Skeletal muscle cell (primary cell): ENCODE measurements around the gene APBB1IP.
"Not testable (repeated sequence)": the region's sequence is repeated elsewhere in the genome, so short reads cannot be mapped to it uniquely, and the experiment has no call there.

ENCODE experiments used
- DNase-seq: peaks from one replicate; pipeline ENCODE4 v3.0.0-alpha.2; 2010; ENCODE audit warnings: low read depth
- H3K4me3 ChIP-seq: 2 replicates; pipeline ENCODE4 v1.5.1; 2011; ENCODE audit warnings: low read depth, mild to moderate bottlenecking, control low read depth, low read length, moderate library complexity

Gene APBB1IP, protein sequence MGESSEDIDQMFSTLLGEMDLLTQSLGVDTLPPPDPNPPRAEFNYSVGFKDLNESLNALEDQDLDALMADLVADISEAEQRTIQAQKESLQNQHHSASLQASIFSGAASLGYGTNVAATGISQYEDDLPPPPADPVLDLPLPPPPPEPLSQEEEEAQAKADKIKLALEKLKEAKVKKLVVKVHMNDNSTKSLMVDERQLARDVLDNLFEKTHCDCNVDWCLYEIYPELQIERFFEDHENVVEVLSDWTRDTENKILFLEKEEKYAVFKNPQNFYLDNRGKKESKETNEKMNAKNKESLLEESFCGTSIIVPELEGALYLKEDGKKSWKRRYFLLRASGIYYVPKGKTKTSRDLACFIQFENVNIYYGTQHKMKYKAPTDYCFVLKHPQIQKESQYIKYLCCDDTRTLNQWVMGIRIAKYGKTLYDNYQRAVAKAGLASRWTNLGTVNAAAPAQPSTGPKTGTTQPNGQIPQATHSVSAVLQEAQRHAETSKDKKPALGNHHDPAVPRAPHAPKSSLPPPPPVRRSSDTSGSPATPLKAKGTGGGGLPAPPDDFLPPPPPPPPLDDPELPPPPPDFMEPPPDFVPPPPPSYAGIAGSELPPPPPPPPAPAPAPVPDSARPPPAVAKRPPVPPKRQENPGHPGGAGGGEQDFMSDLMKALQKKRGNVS

DNA sequence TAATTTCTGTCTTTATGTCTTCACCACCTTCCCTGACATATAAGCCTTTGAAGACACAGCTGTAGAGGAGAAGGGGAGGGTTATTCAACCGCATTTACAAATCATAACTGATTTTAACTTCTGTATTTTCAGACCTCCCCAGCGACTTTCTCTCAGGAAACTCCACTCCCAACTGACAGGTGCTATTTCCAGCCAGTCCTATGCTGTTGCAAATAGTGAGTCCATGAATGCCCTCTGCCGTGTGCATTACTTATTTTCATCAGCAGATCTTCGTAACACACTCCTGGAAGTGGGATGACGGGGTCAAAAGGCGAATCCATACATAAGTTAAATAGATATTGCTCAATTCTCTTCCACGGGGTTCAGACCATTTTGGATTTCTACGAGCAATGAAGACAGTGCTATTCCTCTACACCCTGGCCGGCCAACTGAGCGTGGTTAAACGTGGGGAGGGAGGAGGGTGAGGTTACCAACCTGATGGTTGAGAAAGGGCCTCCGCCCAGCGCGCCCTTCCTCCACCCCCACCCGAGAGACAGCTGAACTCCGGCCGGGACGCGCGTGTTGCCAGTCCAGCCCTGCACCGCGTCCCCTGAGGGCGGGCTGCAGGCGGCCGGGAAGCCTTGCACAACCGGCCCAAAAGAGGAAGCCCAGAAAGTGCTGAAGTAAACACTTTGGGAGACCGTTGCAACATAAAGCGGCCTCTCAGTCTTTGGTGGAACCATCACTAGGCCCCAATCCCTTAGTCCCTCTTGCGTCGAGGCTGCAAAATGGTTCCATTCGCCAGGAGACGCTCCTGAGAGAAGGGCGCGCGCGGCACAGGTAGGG is at the start of gene APBB1IP:
Gene APBB1IP (plus strand): TSS at position 705 of the 825 bp plus-strand sequence. CDS start 53,986 bp downstream, outside the sequence.
- H3K4me3 ChIP-seq = no peak within 1 kb of the TSS
- no peak for DNase-seq

DNA sequence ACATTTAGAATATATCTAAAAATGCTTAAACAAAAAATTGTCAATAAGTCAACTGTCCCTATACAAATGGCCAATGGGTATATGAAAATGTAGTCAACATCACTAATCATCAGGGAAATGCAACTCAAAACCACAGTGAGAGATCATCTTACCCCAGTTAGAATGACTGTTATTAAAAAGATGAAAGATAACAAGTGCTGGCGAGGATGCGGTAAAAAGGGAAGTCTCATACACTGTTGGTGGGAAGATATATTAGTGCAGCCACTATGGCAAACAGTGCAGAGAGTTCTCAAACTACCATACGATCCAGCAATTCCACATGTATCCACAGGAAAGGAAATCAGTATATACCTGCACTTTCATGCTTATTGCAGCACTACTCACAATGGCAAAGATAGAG is 48.6 kb upstream of the APBB1IP start:
- no peak for DNase-seq
- no peak overlapping the region for H3K4me3 ChIP-seq

DNA sequence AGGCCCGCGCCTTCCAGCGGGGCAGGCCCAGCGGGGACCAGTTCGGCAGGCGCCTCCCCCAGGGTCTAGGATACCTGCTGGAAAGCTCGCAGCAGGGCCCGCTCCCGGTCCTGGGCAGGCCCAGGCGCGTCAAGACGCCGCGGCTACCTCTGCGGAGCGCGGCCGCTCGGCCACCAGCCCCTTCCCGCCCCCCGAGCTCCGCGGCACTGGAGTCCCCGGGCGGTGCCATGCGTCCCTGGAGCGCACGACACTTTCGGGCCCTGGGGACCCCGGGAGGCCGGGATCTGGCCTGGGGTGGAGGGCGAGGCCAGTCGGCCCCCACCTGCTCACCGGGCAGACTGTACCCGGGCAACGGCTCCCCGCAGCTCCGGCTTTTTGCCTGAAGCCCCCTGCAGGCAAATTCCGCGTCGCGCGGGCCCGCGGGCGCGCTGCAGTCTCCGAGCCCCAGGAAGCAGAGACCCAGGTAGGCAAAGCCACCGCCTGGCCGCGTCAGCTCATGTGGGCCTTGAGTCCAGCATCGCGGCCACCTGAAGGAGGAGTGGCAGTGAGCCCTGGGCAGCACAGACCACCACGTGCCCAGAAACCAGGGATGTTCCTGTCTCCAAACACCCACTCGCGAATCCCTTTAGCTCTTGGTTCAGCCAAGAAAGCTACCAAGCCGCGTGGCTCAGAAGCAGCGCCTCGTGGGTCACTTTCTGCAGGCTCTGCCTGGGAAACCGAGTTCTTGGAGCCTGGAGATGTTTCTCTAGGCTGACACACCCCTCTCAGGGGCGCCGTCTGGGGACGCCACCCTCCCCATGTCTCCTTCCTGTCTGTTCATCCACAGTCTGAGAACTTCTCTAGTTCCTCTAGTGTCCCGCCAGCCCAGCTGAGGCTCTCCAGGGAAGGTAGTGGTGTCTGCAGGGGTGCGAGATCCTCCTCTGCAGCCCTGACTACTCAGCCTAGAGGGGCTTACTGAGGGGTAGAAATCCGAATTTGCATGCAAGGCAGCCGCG is 46.1 kb upstream of the APBB1IP start:
- no peak overlapping the region for H3K4me3 ChIP-seq
- no peak for DNase-seq

DNA sequence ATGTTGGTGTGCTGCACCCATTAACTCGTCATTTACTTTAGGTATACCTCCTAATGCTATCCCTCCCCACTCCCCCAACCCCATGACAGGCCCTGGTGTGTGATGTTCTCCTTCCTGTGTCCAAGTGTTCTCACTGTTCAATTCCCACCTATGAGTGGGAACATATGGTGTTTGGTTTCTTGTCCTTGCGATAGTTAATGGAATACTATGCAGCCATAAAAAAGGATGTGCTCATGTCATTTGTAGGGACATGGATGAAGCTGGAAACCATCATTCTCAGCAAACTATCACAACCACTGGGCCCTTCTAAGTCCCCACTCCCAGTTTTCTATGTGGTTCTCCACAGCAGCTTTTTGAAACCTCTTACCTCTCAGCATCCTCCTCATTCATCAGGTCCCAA is 39.8 kb upstream of the APBB1IP start:
- not testable (repeated sequence) for DNase-seq, H3K4me3 ChIP-seq

DNA sequence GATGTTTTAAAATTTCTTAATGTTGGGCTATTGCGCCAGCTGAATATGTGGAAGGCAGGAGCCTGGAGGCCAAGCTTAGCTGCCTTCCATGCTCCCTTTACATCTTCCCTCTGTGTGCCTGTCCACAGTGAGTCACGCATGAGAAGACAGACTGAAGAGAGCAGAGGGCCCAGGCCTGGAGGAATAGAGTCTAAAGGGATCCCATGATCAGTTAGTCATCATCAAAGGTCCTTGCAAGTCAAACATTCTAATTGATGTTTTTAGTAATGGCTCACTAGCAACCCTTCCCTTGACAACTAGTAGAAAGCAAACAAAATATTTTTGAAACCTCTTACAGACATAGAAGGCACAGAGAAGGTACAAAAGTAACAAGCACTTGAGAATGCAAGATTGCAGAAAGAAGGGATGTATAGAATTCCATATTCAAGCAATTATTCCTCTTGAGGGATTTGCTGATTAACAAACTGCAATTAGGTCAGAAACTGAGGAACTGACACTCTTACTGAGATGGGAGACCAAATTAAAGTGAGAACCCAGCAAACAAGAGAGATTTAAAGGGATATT is 30.7 kb upstream of the APBB1IP start:
- no peak overlapping the region for H3K4me3 ChIP-seq
- no peak for DNase-seq

DNA sequence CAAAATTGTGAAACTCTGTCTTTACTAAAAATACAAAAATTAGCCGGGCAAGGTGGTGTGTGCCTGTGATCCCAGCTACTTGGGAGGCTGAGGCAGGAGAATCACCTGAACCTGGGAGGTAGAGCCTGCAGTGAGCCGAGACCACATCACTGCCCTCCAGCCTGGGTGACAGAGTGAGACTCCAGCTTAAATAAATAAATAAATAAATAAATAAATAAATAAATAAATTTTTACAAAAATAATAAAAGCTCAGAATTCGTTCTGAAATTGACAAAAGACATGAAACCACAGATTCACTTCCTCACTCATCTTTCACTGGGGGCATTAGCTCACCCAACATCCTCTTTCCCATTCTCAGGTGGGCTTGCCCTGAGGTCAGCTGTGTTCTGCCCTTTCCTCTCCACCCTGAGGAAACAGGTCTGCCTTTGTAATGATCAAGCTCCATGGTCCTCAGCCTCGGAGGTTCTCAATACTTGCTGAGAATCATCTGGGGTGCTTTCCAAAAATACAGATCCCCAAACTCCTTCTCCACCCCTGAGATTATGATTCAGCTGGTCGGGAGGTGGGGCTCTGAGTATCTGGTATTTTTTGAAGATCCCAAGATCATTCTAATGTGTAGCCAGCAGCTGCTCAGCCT is 29.2 kb upstream of the APBB1IP start:
- no peak for DNase-seq
- no peak overlapping the region for H3K4me3 ChIP-seq

DNA sequence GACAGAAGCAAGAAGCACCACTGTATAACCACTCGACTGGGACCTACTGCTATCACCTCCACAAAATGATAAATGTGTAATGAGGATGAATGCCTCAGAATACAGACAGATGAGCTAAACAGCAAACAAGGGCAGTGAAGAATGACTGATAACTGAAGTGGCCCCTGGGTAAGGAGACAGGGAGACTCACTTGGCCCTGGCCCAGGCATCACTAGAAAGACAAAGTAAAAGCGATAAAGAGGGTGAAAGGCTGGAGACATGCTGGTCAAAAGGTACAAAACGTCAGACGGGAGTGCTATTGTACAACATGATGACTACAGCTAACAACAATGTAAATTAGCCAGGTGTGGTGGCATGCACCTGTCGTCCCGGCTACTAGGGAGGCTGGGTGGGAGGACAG is 27.8 kb upstream of the APBB1IP start:
- DNase-seq = no peak
- H3K4me3 ChIP-seq = no peak overlapping the region

DNA sequence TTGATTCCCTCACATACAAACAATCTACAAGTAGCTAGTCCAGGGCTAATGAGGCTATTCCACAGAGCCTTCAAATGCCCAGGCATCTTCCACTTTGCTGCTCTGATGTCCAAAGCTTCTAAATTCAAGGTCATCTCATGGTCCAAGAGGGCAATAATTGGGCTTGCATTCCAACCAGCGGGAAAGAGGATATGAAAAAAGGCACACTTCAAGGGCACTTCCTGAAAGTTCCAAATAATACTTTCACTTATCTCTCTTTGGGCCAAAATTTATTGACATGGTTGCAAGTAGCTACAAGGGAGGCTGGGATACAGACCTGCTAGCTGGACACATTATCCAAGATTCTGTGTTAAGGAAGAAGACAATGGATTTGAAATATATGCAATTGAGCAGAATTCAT is 25.2 kb upstream of the APBB1IP start:
- no peak overlapping the region for H3K4me3 ChIP-seq
- no peak for DNase-seq

DNA sequence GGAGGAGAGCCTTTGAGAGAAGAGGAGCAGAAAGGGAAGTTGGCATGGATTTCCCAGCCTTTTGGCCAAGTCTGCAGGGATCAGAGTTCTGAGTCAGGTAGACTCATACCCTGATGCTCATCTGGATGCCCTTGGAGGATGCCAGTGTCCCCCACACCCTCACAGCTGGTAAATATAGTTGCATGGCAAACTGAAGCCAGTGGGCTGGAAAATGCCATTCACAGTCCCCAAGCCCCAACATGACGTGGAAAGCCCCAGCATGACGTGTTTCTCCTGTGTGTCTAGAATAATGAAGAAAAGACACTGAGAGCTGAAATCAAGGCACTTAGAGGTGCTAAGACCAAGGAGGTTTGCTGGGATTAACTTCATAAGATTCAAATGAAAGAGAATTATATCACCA is 24.8 kb upstream of the APBB1IP start:
- DNase-seq = no peak
- no peak overlapping the region for H3K4me3 ChIP-seq

DNA sequence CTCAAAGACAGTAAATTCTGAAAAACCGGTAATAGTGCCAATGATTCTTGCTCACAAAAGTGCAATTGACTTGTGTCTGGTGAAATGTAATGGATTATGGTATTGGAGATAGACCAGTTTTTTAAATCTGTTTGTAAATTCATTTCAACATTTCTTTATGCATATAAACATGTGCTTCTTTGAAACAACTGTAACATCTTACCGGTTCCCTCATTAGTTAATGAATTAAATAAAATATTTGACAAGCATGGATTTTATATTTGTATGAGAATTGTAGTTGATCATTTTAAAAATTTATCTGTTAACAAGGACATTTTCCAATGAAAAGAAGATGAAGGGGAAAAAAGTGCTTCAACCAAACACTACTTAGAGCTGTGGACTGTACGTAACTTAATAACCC is 21.0 kb upstream of the APBB1IP start:
- no peak for DNase-seq
- no peak overlapping the region for H3K4me3 ChIP-seq

DNA sequence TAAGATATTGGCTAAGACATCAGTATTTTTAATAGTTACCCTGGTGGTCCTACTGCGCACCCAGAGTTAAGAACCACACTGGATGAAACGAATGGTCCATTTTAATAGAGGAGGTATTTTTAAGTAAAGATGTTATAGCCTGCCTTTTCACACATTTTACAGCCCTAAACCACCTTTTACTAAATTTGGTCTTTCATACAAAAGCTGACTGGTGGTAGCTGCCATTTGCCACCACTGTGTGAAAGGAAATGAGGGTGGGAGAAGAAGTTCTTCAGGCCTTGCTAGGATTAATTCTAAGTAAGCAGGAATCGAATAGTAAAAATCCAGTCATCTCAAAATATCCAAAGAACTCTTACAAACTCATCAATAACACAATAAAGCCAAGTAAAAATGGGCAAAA is 15.2 kb upstream of the APBB1IP start:
- DNase-seq = no peak
- no peak overlapping the region for H3K4me3 ChIP-seq

DNA sequence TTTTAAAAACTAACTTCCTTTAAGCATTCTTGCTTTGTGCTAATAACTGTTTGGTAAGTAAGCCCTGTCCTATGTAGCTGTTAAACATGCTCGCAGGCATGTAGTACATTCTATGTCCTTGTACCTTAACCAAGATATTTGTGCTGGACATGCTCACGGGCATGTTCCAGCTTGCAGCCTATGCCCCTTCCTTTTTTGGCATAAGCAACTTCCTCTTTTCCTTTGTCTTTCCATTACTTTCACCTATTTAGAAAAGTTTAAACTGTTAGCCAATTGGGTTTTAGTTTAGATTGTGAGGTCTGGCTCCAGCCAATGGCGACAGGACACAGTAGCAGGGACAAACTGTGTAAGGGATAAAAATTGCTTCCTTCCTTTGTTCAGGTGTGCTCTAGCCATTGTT is 14.4 kb upstream of the APBB1IP start:
- no peak for DNase-seq
- no peak overlapping the region for H3K4me3 ChIP-seq

DNA sequence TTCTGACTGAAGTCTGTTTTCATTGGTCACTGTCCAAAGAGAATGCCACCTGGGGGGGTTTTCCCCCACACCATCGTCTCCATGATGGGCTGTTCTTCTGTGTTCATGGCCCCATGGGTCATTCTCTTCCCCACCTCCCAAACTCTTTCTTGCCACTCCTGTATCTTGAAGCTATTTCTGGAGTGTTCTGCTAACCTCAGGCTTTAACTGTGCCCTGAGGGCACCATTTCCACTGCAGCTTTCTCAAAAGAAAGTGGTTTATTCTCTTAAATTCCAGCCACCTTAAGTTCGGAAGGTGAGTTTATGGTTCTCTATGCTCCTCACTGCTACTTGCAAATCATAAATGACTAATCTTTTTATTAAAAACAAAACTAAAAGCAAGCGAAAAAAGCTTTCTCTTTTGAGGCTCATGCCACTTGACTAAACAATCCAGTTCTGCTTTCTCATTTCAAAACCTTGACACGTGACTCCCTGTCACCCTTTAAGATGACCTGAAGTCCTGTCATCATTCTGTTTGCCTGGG is 7.4 kb upstream of the APBB1IP start:
- DNase-seq = no peak
- H3K4me3 ChIP-seq = no peak overlapping the region

DNA sequence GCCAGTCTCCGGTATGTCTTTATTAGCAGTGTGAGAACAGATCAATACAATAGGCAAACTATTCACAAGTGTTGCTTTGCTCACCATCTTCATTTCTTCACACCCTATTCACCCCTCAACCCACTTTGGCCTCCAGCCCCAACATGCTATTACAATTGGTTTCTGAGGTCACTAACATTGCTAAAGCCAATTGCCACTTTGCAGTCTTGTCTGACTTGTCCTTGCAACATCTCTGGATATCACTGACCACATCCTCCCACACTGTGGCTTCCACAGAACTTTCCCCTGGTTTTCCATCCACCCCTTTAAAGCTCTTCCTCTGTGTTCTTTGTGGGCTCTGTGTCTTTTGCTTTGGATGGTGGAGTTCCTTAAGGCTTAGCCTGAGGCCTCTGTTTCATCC is 5.2 kb upstream of the APBB1IP start:
- no peak overlapping the region for H3K4me3 ChIP-seq
- DNase-seq = no peak

DNA sequence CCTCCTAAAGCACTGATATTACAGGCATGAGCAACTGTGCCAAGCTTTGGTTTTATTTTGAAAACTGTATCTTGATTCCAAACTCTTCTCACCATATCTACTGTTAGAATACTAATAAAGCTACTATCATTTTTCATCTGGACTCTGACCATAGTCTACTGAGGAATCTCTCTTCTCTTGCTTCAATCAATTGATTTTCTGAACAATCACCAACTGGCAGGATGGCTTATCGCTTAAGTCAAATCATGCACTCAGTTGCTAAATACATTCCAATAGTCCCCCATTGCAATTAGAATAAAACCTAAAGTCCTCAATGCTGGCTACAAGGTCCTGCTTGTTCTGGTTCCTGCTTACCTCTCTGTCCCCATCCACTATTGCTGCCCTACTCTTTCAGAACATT is 2.3 kb upstream of the APBB1IP start:
- no peak for DNase-seq
- H3K4me3 ChIP-seq = no peak overlapping the region

DNA sequence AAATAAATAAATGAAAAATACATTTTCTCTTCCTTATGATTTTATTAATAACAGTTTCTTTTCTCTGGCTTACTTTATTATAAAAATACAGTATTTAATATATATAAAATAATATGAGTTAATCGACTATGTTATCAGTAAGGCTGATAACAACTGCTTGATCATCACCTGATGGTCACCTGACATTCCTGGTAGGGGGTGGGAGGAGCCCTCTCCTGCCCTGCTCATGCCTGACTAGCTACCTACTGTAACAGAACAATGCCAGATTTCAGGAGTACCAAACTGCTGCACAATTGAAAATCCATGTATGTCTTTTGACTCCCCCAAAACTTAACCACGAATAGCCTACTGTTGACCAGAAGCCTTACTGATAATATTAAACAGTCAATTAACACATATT is 1.3 kb upstream of the APBB1IP start:
- H3K4me3 ChIP-seq = no peak overlapping the region
- no peak for DNase-seq

DNA sequence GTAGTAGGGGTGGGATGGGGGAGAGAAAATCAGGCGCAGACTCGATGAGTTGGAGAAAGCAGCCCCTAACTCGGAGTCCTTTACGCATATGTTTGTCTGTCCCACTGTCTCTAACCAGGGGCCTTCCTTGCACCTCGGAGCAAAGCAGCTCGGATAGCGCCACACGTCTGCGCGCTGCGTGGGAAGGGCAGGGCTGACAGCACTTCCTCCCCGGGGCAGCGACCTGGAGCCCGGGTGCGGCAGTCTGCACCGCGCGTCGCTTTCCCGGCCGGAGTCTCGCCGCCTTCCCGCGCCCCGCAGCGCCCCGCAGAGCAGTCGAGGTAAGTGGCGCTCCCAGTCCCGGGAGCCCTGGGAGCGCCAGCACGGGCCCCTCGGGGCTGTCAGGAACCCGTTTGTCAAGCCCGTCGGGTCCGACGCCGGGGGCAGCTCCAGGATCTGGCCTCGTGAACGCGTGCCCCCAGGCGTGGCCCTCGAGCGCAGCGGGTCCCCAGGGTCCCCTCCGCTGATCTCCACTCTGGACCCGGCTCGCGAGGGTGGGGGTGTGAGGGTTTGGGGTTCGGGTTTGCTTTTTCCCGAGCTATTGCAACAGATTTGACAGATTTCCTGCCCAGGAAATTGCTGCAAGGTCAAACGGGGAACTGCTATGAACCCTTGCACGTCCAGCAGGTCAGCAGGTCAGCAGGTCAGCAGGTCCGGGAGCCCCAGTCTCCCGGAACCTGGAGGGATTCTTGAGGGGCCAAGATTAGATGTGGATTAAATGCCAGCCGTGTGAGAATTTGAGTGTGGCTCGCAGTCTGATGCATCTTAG is 597 bp downstream of the APBB1IP start:
- no peak overlapping the region for H3K4me3 ChIP-seq
- no peak for DNase-seq
